CD4-positive, alpha-beta T cell (primary cell): ENCODE measurements around the gene ITSN1. TPM values are rescaled to one million over a fixed set of nuclear protein-coding genes. Genes with fewer than 3 reads are reported as not detected.

ENCODE experiments used
- ATAC-seq: fragments of 200-7000 bp; cut with Tn5 transposase; one replicate; pipeline ENCODE4 v1.10.0; 2022; ENCODE audit warnings: mild to moderate bottlenecking; ENCODE audit not compliant: poor library complexity
- CTCF ChIA-PET: fragments of 350-600 bp; sonication (Branson Sonifier 250); formaldehyde crosslinking; loops from one replicate; lab custom pipeline; 2021; ENCODE audit warnings: antibody characterized with exemption, inconsistent platforms; lab: Charles Lee
- POLR2A ChIA-PET: fragments of 350-600 bp; sonication (Branson Sonifier 250); formaldehyde crosslinking; loops from one replicate; lab custom pipeline; 2021; ENCODE audit warnings: antibody characterized with exemption, inconsistent platforms; lab: Charles Lee
- DNase-seq, 14 experiments: peaks; one replicate each; pipeline ENCODE4 v3.0.0-alpha.2; 2013 to 2020; ENCODE audit warnings: mixed read lengths in 2 of 14
- H3K27ac ChIP-seq, 2 donors: one replicate each; pipeline versions ENCODE4 v1.5.1 to v1.7.0; 2013; ENCODE audit warnings: low read length in 2 of 2, low read depth in 1 of 2, mild to moderate bottlenecking in 1 of 2
- H3K27me3 ChIP-seq, 2 experiments: 1 replicate in 1 of 2; 2 replicates in 1 of 2; pipeline versions ENCODE4 v1.6.1 to v1.7.0; 2013; ENCODE audit warnings: low read length in 2 of 2, control low read depth in 1 of 2, mild to moderate bottlenecking in 1 of 2, moderate library complexity in 1 of 2; ENCODE audit not compliant: insufficient read depth in 2 of 2, control insufficient read depth in 1 of 2
- H3K36me3 ChIP-seq: one replicate; pipeline ENCODE4 v1.6.1; 2013; ENCODE audit warnings: low read length, control low read depth; ENCODE audit not compliant: insufficient read depth
- H3K4me1 ChIP-seq: one replicate; pipeline ENCODE4 v1.6.1; 2013; ENCODE audit warnings: low read length, control low read depth; ENCODE audit not compliant: insufficient read depth
- H3K4me3 ChIP-seq: one replicate; pipeline ENCODE4 v1.5.1; 2013; ENCODE audit warnings: mild to moderate bottlenecking, low read length, moderate library complexity
- H3K9me3 ChIP-seq, 2 experiments: 1 replicate in 1 of 2; 2 replicates in 1 of 2; pipeline versions ENCODE4 v1.6.1 to v1.7.0; 2013; ENCODE audit warnings: low read length in 2 of 2, mild to moderate bottlenecking in 2 of 2, control low read depth in 1 of 2, moderate library complexity in 1 of 2; ENCODE audit not compliant: control insufficient read depth in 1 of 2, insufficient read depth in 1 of 2
- H3K27ac Mint-ChIP-seq: one replicate; pipeline ENCODE4 v1.8.0; 2020; ENCODE audit warnings: mixed read lengths
- H3K27me3 Mint-ChIP-seq: one replicate; pipeline ENCODE4 v1.8.0; 2021; ENCODE audit warnings: mixed read lengths
- H3K36me3 Mint-ChIP-seq: one replicate; pipeline ENCODE4 v1.8.0; 2021; ENCODE audit warnings: low read depth, mixed read lengths
- H3K4me1 Mint-ChIP-seq: one replicate; pipeline ENCODE4 v1.8.0; 2021; ENCODE audit warnings: low read depth, mixed read lengths
- H3K4me3 Mint-ChIP-seq: one replicate; pipeline ENCODE4 v1.8.0; 2020; ENCODE audit warnings: mild to moderate bottlenecking, mixed read lengths
- H3K9me3 Mint-ChIP-seq: one replicate; pipeline ENCODE4 v1.8.0; 2020; ENCODE audit warnings: mixed read lengths
- intact Hi-C, 2 experiments: fragments of 100-400 bp; cut with DNase I in 1 of 2; cut with micrococcal nuclease in 1 of 2; formaldehyde crosslinking; loops; one replicate each; pipeline versions ENCODE4 v1.15.1 to v1.9.0; 2023 to 2025; cut with DNase I, micrococcal nuclease
- total RNA-seq, 174 experiments: library from RNA in 2 of 174; stranded (reverse) in 2 of 174; gene quantifications; one replicate each; pipeline ENCODE4 v1.2.3 and lab custom pipeline; 2021 to 2026
- TF ChIP-seq, protein P1 (sequence below): fragments of 200-600 bp; IDR thresholded peaks from one replicate; pipeline ENCODE4 v1.8.0; 2022; ENCODE audit warnings: antibody characterized with exemption, mild to moderate bottlenecking

ITSN1 gene
- total RNA-seq, 2 experiments from 2014 or later, result 2.1 to 3.0 TPM

DNA sequence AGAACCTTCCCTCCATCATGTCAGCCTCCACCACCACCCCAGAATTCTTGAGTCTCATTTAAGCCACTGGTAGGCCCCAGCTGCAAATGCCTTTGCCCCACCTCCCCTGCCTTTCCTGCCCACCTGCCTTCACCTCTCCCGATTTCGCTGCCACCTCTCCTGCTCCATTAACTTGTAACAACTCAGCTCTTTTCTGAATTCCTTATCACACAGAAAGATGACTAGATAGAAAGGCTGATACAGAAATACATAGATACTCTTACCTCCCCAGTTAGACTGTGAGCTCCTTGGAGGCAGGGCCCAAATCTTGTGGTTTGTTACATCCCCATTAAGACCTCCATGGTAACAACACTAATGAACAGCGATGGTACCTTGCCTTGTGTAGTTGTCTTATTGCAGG is 203.8 kb downstream of the ITSN1 start:
- Histone ChIP-seq H3K4me3 (no peak overlapping the region), H3K27me3 (no peaks in the 10 kb centered on the region), H3K27ac (no peak overlapping the region), H3K9me3 (peaks cover 0 to 26% of the 10 kb centered on the region in 2 experiments), H3K4me1 (no peaks in the 10 kb centered on the region), H3K36me3 (no peaks in the 10 kb centered on the region)
- no peak overlapping the region for H3K4me3 Mint-ChIP-seq
- intact Hi-C loops, result no loop called here
- H3K4me1 Mint-ChIP-seq, result no peaks in the 10 kb centered on the region
- TF ChIP-seq, protein P1, sequence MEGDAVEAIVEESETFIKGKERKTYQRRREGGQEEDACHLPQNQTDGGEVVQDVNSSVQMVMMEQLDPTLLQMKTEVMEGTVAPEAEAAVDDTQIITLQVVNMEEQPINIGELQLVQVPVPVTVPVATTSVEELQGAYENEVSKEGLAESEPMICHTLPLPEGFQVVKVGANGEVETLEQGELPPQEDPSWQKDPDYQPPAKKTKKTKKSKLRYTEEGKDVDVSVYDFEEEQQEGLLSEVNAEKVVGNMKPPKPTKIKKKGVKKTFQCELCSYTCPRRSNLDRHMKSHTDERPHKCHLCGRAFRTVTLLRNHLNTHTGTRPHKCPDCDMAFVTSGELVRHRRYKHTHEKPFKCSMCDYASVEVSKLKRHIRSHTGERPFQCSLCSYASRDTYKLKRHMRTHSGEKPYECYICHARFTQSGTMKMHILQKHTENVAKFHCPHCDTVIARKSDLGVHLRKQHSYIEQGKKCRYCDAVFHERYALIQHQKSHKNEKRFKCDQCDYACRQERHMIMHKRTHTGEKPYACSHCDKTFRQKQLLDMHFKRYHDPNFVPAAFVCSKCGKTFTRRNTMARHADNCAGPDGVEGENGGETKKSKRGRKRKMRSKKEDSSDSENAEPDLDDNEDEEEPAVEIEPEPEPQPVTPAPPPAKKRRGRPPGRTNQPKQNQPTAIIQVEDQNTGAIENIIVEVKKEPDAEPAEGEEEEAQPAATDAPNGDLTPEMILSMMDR, result no peak
- peaks cover 6% of the 10 kb centered on the region for H3K9me3 Mint-ChIP-seq
- H3K27me3 Mint-ChIP-seq, result no peaks in the 10 kb centered on the region
- no peaks in the 10 kb centered on the region for H3K36me3 Mint-ChIP-seq
- H3K27ac Mint-ChIP-seq, result no peak overlapping the region
- DNase-seq (no peak), ATAC-seq (no peak)
- ChIA-PET POLR2A (no interaction called here), CTCF (no interaction called here)

DNA sequence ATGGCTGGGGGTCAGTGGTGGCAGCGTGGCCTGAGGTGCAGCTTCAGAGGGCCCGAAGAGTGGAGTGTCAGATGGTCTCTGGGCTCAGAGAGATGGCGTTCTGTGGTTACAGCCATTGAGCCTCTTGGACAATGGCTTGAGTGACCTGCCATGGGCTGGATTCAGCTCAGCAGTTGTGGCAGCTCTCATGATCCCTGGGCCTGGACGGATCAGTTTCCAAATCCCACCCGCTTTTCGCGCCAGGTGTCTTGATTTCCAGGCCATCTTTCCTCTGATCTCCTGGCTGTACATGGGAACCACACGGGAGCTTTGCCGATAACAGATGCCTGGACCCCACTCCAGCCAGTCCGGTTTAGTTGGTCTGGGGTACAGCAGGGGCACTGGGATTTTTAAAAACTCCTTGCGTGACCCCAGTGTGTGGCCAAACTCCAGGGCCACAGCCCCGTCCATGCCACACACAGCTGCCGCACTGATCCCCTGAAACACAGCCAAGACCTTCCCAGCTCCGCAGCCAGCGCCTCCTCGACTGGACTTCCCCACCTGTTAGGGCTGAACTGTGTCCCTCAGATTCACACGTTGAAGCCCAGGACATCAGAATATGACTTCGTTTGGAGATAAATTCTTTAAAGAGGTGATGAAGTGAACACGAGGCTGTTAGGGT is 205.4 kb downstream of the ITSN1 start:
- Histone ChIP-seq H3K4me3 (no peak overlapping the region), H3K27ac (no peak overlapping the region), H3K27me3 (no peaks in the 10 kb centered on the region), H3K4me1 (no peaks in the 10 kb centered on the region), H3K9me3 (peaks cover 0 to 26% of the 10 kb centered on the region in 2 experiments), H3K36me3 (no peaks in the 10 kb centered on the region)
- ChIA-PET CTCF (no interaction called here), POLR2A (no interaction called here)
- Mint-ChIP-seq H3K4me3 (no peak overlapping the region), H3K27ac (no peak overlapping the region), H3K27me3 (no peaks in the 10 kb centered on the region), H3K9me3 (peaks cover 6% of the 10 kb centered on the region), H3K36me3 (no peaks in the 10 kb centered on the region), H3K4me1 (no peaks in the 10 kb centered on the region)
- DNase-seq (no peak), ATAC-seq (no peak)
- TF ChIP-seq, protein P1, result no peak
- intact Hi-C loops, result no loop called here

DNA sequence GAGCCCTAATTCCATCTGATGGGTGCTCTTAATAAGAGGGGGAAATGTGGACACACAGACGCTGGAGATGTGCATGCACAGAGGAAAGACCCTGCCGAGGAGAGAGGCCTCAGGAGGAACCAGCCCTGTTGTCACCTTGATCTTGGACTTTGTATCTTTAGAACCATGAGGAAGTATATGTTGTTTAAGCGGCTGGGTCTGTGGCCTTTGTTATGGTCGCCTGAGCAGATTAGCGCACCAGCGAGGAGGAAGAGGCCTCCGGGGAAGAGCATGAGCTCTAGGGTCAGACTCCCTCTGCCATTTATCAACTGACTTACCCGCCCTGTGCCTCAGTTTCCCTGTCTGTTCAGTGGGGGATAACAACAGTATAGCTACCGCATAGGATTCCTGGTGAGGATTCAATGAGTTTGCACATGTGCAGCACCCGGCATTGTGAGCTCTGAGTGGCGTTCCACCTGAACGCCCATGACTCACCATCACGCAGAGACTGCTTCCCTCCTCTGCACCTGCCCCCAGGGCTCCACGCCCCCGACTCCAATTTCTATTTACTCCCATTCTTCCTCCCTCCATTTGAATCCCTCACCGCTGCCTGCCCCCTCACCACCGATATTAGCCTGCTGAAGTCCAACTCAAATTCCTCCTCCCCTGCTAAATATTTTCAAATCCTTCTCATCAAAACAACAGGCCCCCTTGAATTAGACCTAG is 206.1 kb downstream of the ITSN1 start:
- TF ChIP-seq, protein P1, result no peak
- ChIA-PET POLR2A (no interaction called here), CTCF (no interaction called here)
- Mint-ChIP-seq H3K9me3 (peaks cover 6% of the 10 kb centered on the region), H3K4me1 (no peaks in the 10 kb centered on the region), H3K27ac (no peak overlapping the region), H3K36me3 (no peaks in the 10 kb centered on the region), H3K4me3 (no peak overlapping the region), H3K27me3 (no peaks in the 10 kb centered on the region)
- DNase-seq, result no peak
- H3K27me3 ChIP-seq, result no peaks in the 10 kb centered on the region
- H3K36me3 ChIP-seq, result no peaks in the 10 kb centered on the region
- H3K9me3 ChIP-seq, result peaks cover 0 to 26% of the 10 kb centered on the region in 2 experiments
- no peak overlapping the region for H3K4me3 ChIP-seq
- no peaks in the 10 kb centered on the region for H3K4me1 ChIP-seq
- intact Hi-C loops, result no loop called here
- no peak overlapping the region for H3K27ac ChIP-seq
- no peak for ATAC-seq
